Stimulated activated CD4-positive, alpha-beta T cell treated with anti-CD3 and anti-CD28 coated beads, Interleukin-12 subunit alpha, Interleukin-12 subunit beta, amount 100 ng/mL, for 24 hours (primary cell): Measurements from ENCODE around the gene ZNF215.
"Not testable (repeated sequence)": the region's sequence is repeated elsewhere in the genome, so short reads cannot be mapped to it uniquely, and the experiment has no call there.

Experiments
- DNase-seq, 2 experiments: peaks; one replicate each; pipeline ENCODE4 v3.0.0-alpha.2; 2020; ENCODE audit warnings: low read depth in 2 of 2

Gene ZNF215

GRCh38 chr11:6926208-6927029 is at the start of gene ZNF215:
Gene ZNF215, plus strand, starts transcription at chr11:6926426. Its CDS starts 5,847 bp downstream, at chr11:6932273.
- peak in 1 of 2 experiments; percentile 43 for DNase-seq

GRCh38 chr11:6876914-6877313 is 49.3 kb upstream of the ZNF215 start:
- DNase-seq, result no peak

GRCh38 chr11:6882751-6883150 is 43.5 kb upstream of the ZNF215 start:
- no peak for DNase-seq

GRCh38 chr11:6887711-6888110 is 38.5 kb upstream of the ZNF215 start:
- not testable (repeated sequence) for DNase-seq

GRCh38 chr11:6888830-6889229 is 37.4 kb upstream of the ZNF215 start:
- no peak for DNase-seq

GRCh38 chr11:6889835-6890234 is 36.4 kb upstream of the ZNF215 start:
- no peak for DNase-seq

- no peak for DNase-seq
These were observed 33.8 kb upstream of the ZNF215 start, which contains the start of gene OR2D2 for GRCh38 chr11:6892400-6892799. Gene OR2D2, minus strand, starts transcription at chr11:6892500. Its CDS starts 0 bp downstream, at chr11:6892500.

- no peak for DNase-seq
These were observed 32.1 kb upstream of the ZNF215 start for GRCh38 chr11:6894097-6894496.

GRCh38 chr11:6895010-6895409 is 31.2 kb upstream of the ZNF215 start:
- no peak for DNase-seq

GRCh38 chr11:6898911-6899310 is 27.3 kb upstream of the ZNF215 start:
- DNase-seq, result no peak

GRCh38 chr11:6900327-6900999 is 25.8 kb upstream of the ZNF215 start:
- no peak for DNase-seq

GRCh38 chr11:6904804-6905203 is 21.4 kb upstream of the ZNF215 start:
- DNase-seq, result not testable (repeated sequence)

GRCh38 chr11:6911378-6911777 is 14.8 kb upstream of the ZNF215 start:
- DNase-seq, result no peak

- no peak for DNase-seq
These were observed 14.3 kb upstream of the ZNF215 start for GRCh38 chr11:6911948-6912347.

GRCh38 chr11:6919698-6920097 is 6.5 kb upstream of the ZNF215 start:
- no peak for DNase-seq

- DNase-seq, result no peak
These were observed 5.5 kb upstream of the ZNF215 start, which contains the start of gene OR2D3 for GRCh38 chr11:6920702-6921101. Gene OR2D3, plus strand, starts transcription at chr11:6921002. Its CDS starts 0 bp downstream, at chr11:6921002.

- DNase-seq, result no peak
These were observed 1.1 kb upstream of the ZNF215 start for GRCh38 chr11:6925007-6925577.

GRCh38 chr11:6925636-6926207 is 504 bp upstream of the ZNF215 start:
- DNase-seq, result no peak

- DNase-seq, result no peak
These were observed 898 bp downstream of the ZNF215 start for GRCh38 chr11:6927030-6927617.

GRCh38 chr11:6928916-6929315 is 2.7 kb downstream of the ZNF215 start:
- DNase-seq, result no peak

GRCh38 chr11:6931146-6931713 is 5.0 kb downstream of the ZNF215 start:
- no peak for DNase-seq
